SK-N-SH treated with all-trans-retinoic acid at 6 μM for 48 hours (cell line): Measurements from ENCODE around the gene GLI3.

Source experiments
- ATAC-seq: fragments of 200-7000 bp; cut with Tn5 transposase; 3 replicates; pipeline ENCODE4 v1.9.1; 2020; ENCODE audit warnings: mild to moderate bottlenecking, moderate library complexity
- ARNTL ChIP-seq: fragments of 450-650 bp; formaldehyde crosslinking; IDR thresholded peaks from 2 replicates; pipeline ENCODE4 v1.5.0; 2020; ENCODE audit warnings: low read depth, mild to moderate bottlenecking, moderate library complexity, borderline replicate concordance
- BACH2 ChIP-seq: fragments of 250-450 bp; sonication (Bioruptor Pico); IDR thresholded peaks from 2 replicates; pipeline ENCODE4 v1.9.0; 2021; ENCODE audit warnings: mild to moderate bottlenecking, borderline replicate concordance
- GLIS3 ChIP-seq: fragments of 250-450 bp; sonication (Bioruptor Pico); IDR thresholded peaks from 2 replicates; pipeline ENCODE4 v1.5.0; 2020; ENCODE audit warnings: mild to moderate bottlenecking, moderate library complexity
- ISL1 ChIP-seq: fragments of 250-450 bp; sonication (Bioruptor Pico); IDR thresholded peaks from 2 replicates; pipeline ENCODE4 v2.1.2; 2022; ENCODE audit warnings: mild to moderate bottlenecking, moderate library complexity
- OSR1 ChIP-seq: fragments of 250-450 bp; sonication (Bioruptor Pico); IDR thresholded peaks from 2 replicates; pipeline ENCODE4 v1.8.0; 2022; ENCODE audit warnings: moderate library complexity, mild to moderate bottlenecking, inconsistent platforms
- PATZ1 ChIP-seq: fragments of 250-450 bp; sonication (Bioruptor Pico); IDR thresholded peaks from 2 replicates; pipeline ENCODE4 v1.8.0; 2020; ENCODE audit warnings: mild to moderate bottlenecking, moderate library complexity, borderline replicate concordance
- PPARA ChIP-seq: fragments of 250-450 bp; sonication (Bioruptor Pico); IDR thresholded peaks from 2 replicates; pipeline ENCODE4 v1.5.0; 2020; ENCODE audit warnings: mild to moderate bottlenecking, borderline replicate concordance
- RARB ChIP-seq: fragments of 250-450 bp; sonication (Bioruptor Pico); IDR thresholded peaks from 2 replicates; pipeline ENCODE4 v1.8.0; 2021; ENCODE audit warnings: mild to moderate bottlenecking, moderate library complexity
- SNAI2 ChIP-seq: fragments of 250-450 bp; sonication (Bioruptor Pico); IDR thresholded peaks from 2 replicates; pipeline ENCODE4 v1.5.0; 2020; ENCODE audit warnings: mild to moderate bottlenecking, moderate library complexity
- TCF4 ChIP-seq: fragments of 250-450 bp; sonication (Bioruptor Pico); IDR thresholded peaks from 2 replicates; pipeline ENCODE4 v1.8.0; 2021; ENCODE audit warnings: mild to moderate bottlenecking, moderate library complexity, borderline replicate concordance
- TOX ChIP-seq: fragments of 250-450 bp; sonication (Bioruptor Pico); IDR thresholded peaks from 2 replicates; pipeline ENCODE4 v1.8.0; 2021; ENCODE audit warnings: mild to moderate bottlenecking, moderate library complexity, borderline replicate concordance
- TSHZ2 ChIP-seq: fragments of 250-450 bp; sonication (Bioruptor Pico); IDR thresholded peaks from 2 replicates; pipeline ENCODE4 v1.5.0; 2020; ENCODE audit warnings: mild to moderate bottlenecking, moderate library complexity
- ZC3H10 ChIP-seq: fragments of 250-450 bp; sonication (Bioruptor Pico); IDR thresholded peaks from 2 replicates; pipeline ENCODE4 v1.5.1; 2021; ENCODE audit warnings: mild to moderate bottlenecking, moderate library complexity
- ZFP30 ChIP-seq: fragments of 450-650 bp; formaldehyde crosslinking; IDR thresholded peaks from 2 replicates; pipeline ENCODE4 v1.5.0; 2022; ENCODE audit warnings: mild to moderate bottlenecking, moderate library complexity
- ZNF565 ChIP-seq: fragments of 450-650 bp; formaldehyde crosslinking; conservative IDR thresholded peaks from 2 replicates; pipeline ENCODE4 v1.5.0; 2020; ENCODE audit warnings: low read depth, mild to moderate bottlenecking, moderate library complexity
- ZNF70 ChIP-seq: fragments of 450-650 bp; formaldehyde crosslinking; IDR thresholded peaks from 2 replicates; pipeline ENCODE4 v1.5.0; 2020; ENCODE audit warnings: mild to moderate bottlenecking, moderate library complexity
- ZNF8 ChIP-seq: fragments of 450-650 bp; formaldehyde crosslinking; IDR thresholded peaks from 2 replicates; pipeline ENCODE4 v1.5.0; 2020; ENCODE audit warnings: mild to moderate bottlenecking, moderate library complexity
- TF ChIP-seq, protein P1 (sequence below): fragments of 250-450 bp; sonication (Bioruptor Pico); IDR thresholded peaks from 2 replicates; pipeline ENCODE4 v1.5.1; 2020; ENCODE audit warnings: low read depth, mild to moderate bottlenecking, moderate library complexity
- TF ChIP-seq, protein P2 (sequence below): fragments of 250-450 bp; sonication (Bioruptor Pico); IDR thresholded peaks from 2 replicates; pipeline ENCODE4 v1.8.0; 2021; ENCODE audit warnings: low read depth, mild to moderate bottlenecking, moderate library complexity, borderline replicate concordance
- TF ChIP-seq, protein P3 (sequence below): fragments of 250-450 bp; sonication (Bioruptor Pico); IDR thresholded peaks from 2 replicates; pipeline ENCODE4 v1.5.1; 2021; ENCODE audit warnings: mild to moderate bottlenecking, moderate library complexity

The GLI3 gene

GRCh38 chr7:41948503-41948902 is 288.5 kb downstream of the GLI3 start (continued):
- no peak for TF ChIP-seq PPARA (CRISPR knock-in tag)
- TF ChIP-seq ZNF70 (CRISPR knock-in tag), result no peak
- no peak for TF ChIP-seq ZC3H10 (CRISPR knock-in tag)
- TF ChIP-seq SNAI2 (CRISPR knock-in tag), result no peak

DNA sequence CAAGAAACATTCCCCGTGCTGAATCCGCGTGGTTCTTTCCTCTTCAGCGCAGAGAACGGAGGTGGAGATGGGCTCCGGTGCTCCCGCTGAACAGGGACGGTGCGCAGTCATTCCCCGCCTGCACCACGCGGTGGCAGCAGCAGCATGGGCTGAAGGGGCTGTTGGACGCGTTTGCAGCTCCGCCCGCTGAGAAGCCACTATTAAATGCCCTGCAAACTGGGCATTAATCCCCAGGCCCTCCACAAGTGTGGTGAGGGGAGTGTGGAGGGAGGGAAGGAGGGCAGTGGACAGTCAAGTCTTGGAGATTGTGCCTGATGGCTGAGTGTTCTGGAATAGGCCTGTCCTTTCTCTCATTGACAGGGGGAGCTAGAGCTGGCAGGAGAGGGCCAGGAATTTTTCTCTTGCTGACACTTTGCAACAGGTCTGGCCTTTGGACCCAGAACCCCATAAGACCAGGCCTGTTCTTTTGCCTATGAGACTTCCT is 293.9 kb downstream of the GLI3 start:
- TF ChIP-seq RARB (CRISPR knock-in tag) (no peak), ZNF70 (CRISPR knock-in tag) (no peak), ZC3H10 (CRISPR knock-in tag) (no peak), TOX (CRISPR knock-in tag) (no peak), ZFP30 (CRISPR knock-in tag) (no peak), ISL1 (CRISPR knock-in tag) (no peak), OSR1 (CRISPR knock-in tag) (no peak)
- TF ChIP-seq, protein P1, sequence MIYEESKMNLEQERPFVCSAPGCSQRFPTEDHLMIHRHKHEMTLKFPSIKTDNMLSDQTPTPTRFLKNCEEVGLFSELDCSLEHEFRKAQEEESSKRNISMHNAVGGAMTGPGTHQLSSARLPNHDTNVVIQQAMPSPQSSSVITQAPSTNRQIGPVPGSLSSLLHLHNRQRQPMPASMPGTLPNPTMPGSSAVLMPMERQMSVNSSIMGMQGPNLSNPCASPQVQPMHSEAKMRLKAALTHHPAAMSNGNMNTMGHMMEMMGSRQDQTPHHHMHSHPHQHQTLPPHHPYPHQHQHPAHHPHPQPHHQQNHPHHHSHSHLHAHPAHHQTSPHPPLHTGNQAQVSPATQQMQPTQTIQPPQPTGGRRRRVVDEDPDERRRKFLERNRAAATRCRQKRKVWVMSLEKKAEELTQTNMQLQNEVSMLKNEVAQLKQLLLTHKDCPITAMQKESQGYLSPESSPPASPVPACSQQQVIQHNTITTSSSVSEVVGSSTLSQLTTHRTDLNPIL (CRISPR knock-in tag), result no peak
- ATAC-seq, result peak; percentile 94

DNA sequence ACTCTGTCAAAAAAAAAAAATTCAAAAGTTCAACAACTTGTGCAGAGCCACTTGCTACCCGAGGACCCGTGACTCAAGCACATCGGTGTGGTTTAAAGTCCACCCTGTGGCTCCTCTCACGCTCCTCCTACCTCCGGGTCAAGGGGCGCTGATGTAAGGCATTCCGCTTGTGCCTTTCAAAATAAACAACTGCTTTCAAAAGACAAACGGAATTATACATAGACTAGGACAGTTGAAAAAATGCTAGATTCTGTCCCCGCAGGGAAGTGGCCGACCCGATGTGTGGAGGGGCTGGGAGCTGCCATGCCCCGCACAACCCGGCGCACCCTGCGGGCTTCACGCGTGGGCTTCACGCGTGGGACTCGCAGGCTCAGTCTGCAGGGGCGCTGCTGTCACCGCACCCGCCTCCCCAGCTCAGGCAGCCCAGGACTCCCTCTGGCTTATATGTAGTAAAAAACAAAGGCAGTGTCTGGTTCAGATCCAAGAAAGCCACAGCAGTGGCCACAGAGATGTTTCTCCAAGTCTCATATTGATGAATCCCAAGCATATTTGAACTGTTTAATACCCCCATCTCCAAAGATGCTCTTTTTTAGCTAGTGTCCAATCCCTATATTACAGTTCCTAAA is 294.4 kb downstream of the GLI3 start:
- ATAC-seq, result peak; percentile 60

More for the DNA sequence above, 294.4 kb downstream of the GLI3 start:
- TF ChIP-seq OSR1 (CRISPR knock-in tag) (no peak), ZFP30 (CRISPR knock-in tag) (no peak), ZNF8 (CRISPR knock-in tag) (no peak), PATZ1 (CRISPR knock-in tag) (no peak), SNAI2 (CRISPR knock-in tag) (no peak), ZNF565 (CRISPR knock-in tag) (no peak), BACH2 (CRISPR knock-in tag) (no peak), GLIS3 (CRISPR knock-in tag) (no peak), PPARA (CRISPR knock-in tag) (no peak), ZC3H10 (CRISPR knock-in tag) (no peak), ZNF70 (CRISPR knock-in tag) (no peak), ISL1 (CRISPR knock-in tag) (no peak), ARNTL (CRISPR knock-in tag) (no peak), TCF4 (no peak), TSHZ2 (CRISPR knock-in tag) (no peak)
- TF ChIP-seq, protein P2, sequence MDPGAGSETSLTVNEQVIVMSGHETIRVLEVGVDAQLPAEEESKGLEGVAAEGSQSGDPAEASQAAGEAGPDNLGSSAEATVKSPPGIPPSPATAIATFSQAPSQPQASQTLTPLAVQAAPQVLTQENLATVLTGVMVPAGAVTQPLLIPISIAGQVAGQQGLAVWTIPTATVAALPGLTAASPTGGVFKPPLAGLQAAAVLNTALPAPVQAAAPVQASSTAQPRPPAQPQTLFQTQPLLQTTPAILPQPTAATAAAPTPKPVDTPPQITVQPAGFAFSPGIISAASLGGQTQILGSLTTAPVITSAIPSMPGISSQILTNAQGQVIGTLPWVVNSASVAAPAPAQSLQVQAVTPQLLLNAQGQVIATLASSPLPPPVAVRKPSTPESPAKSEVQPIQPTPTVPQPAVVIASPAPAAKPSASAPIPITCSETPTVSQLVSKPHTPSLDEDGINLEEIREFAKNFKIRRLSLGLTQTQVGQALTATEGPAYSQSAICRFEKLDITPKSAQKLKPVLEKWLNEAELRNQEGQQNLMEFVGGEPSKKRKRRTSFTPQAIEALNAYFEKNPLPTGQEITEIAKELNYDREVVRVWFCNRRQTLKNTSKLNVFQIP (CRISPR knock-in tag), result no peak
- TF ChIP-seq, protein P3, sequence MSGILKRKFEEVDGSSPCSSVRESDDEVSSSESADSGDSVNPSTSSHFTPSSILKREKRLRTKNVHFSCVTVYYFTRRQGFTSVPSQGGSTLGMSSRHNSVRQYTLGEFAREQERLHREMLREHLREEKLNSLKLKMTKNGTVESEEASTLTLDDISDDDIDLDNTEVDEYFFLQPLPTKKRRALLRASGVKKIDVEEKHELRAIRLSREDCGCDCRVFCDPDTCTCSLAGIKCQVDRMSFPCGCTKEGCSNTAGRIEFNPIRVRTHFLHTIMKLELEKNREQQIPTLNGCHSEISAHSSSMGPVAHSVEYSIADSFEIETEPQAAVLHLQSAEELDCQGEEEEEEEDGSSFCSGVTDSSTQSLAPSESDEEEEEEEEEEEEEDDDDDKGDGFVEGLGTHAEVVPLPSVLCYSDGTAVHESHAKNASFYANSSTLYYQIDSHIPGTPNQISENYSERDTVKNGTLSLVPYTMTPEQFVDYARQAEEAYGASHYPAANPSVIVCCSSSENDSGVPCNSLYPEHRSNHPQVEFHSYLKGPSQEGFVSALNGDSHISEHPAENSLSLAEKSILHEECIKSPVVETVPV (CRISPR knock-in tag), result no peak
